Measurements from ENCODE around the gene CNTFR.

CNTFR gene

DNA sequence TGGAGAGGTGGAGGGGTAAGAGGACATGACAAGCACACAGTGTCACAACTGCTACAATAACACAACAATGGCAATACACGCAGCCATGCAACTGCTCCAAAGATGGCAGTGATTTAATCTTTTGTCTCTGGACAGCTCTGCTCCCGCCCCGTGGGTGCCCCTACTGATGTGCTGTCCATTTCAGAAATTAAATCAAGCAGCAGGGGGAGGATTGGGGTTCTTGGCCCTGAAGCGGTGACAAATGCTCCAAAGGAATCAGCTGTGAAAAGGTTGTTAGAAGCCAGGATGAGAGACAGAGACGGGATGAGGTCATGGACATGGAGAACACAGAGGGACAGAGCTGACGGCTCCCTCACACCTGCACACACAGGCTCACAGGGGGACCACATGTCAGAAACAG, 22.6 kb downstream of the CNTFR start:
- no peaks in the 10 kb centered on the region for H3K36me3 ChIP-seq (replicated peaks)
- in situ Hi-C loops (cut with MboI; ENCODE audit: low sequenced_read_pairs), result no loop called here
- no peaks in the 10 kb centered on the region for H3K27me3 ChIP-seq (ENCODE audit: low read depth)
- no peaks in the 10 kb centered on the region for H3K4me1 ChIP-seq
- H3K9me3 ChIP-seq, result peaks cover 4% of the 10 kb centered on the region
- DNase-seq (ENCODE audit: low spot score in 2 of 2), result no peak
- no peak overlapping the region for H3K4me3 ChIP-seq

DNA sequence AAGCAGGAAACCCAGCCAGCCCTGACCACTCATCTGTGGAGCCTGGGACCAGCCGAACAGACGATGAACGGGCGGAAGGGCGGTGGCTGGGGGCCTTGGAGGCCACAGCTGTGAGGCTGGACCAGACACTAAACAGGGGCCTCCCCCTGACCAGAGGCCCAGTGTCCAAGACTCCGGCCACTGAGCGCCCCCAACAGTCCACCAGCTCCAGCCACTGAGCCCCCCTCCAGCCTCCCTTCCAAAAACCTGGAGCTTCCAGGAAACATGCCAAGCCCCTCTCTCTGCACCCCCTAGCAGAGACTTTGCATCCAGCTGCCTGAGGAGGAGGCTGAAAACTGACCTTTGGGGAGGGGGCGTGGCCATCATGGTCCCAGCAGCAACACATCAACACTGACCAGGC, 23.2 kb downstream of the CNTFR start:
- no peak for DNase-seq (ENCODE audit: low spot score in 2 of 2)
- no peak overlapping the region for H3K4me3 ChIP-seq
- no peaks in the 10 kb centered on the region for H3K27me3 ChIP-seq (ENCODE audit: low read depth)
- H3K4me1 ChIP-seq, result no peaks in the 10 kb centered on the region
- no peaks in the 10 kb centered on the region for H3K36me3 ChIP-seq (replicated peaks)
- in situ Hi-C loops (cut with MboI; ENCODE audit: low sequenced_read_pairs), result no loop called here
- peaks cover 6% of the 10 kb centered on the region for H3K9me3 ChIP-seq

- Histone ChIP-seq H3K9me3 (peaks cover 6% of the 10 kb centered on the region), H3K36me3 (replicated peaks) (no peaks in the 10 kb centered on the region), H3K4me1 (no peaks in the 10 kb centered on the region), H3K27me3 (ENCODE audit: low read depth) (no peaks in the 10 kb centered on the region), H3K4me3 (no peak overlapping the region)
- no peak for DNase-seq (ENCODE audit: low spot score in 2 of 2)
- in situ Hi-C loops (cut with MboI; ENCODE audit: low sequenced_read_pairs), result no loop called here
Observed at GRCh38 chr9:34565856-34566255, 23.7 kb downstream of the CNTFR start.

DNA sequence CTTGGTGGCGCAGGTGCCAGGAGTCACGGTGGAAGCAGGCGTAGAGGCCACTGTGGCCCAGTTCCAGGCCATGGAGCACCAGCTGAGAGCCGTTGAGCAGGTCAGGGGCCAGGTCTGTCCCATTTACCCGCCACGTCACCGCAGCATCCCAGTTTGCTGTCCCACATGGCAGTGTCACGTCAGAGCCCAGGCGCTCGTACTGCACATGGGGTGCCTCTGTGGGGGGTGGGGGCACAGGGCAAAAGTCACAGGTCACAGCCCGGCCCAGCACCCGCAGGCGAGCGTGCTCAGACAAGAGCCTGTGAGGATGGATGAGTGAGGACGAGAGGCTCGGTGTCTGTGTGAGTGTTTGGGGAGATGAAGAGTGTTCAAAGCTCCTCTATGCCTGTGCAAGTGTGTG, 24.9 kb downstream of the CNTFR start:
- in situ Hi-C loops (cut with MboI; ENCODE audit: low sequenced_read_pairs), result no loop called here
- no peaks in the 10 kb centered on the region for H3K4me1 ChIP-seq

GRCh38 chr9:34563262-34563661, 26.3 kb downstream of the CNTFR start:
- in situ Hi-C loops (cut with MboI; ENCODE audit: low sequenced_read_pairs), result no loop called here
- Histone ChIP-seq H3K4me3 (no peak overlapping the region), H3K9me3 (peaks cover 6% of the 10 kb centered on the region), H3K4me1 (no peaks in the 10 kb centered on the region), H3K27me3 (ENCODE audit: low read depth) (no peaks in the 10 kb centered on the region), H3K36me3 (replicated peaks) (no peaks in the 10 kb centered on the region)
- DNase-seq (ENCODE audit: low spot score in 2 of 2), result no peak

More for the DNA sequence above, 24.9 kb downstream of the CNTFR start:
- H3K9me3 ChIP-seq, result peaks cover 6% of the 10 kb centered on the region
- no peak for DNase-seq (ENCODE audit: low spot score in 2 of 2)
- no peak overlapping the region for H3K4me3 ChIP-seq
- H3K36me3 ChIP-seq (replicated peaks), result no peaks in the 10 kb centered on the region
- no peaks in the 10 kb centered on the region for H3K27me3 ChIP-seq (ENCODE audit: low read depth)

DNA sequence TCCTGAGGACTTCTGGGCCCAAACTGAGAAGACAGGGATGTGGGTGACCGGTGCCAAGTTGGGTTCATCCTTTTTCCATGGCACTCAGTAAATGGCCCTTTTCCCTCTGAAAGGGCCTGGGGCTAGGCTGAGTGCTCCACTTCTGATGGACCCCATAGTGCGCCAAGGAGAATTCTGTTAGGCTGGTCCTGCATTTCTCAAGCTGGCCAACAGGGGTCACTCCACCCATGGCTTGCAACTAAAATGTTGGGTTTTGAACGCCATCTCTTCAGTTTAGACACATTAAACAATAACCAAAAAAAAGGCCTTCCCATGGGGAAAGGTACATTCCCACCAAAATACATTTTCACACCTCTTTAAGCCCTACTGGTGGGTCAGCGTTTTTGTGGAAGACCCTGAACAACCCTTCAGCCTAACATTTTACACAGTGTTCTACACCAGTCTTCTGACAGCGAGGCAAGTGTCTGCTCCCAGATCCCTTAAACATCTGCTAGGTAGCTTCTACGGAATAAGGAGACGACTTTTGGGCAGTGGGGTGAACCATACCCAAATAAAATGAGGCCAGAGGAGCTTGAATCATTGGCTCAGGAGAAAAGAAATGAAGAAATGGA, 27.3 kb downstream of the CNTFR start:
- Histone ChIP-seq H3K4me1 (no peaks in the 10 kb centered on the region), H3K9me3 (peaks cover 6% of the 10 kb centered on the region), H3K4me3 (no peak overlapping the region), H3K27me3 (ENCODE audit: low read depth) (no peaks in the 10 kb centered on the region), H3K36me3 (replicated peaks) (no peaks in the 10 kb centered on the region)
- no peak for DNase-seq (ENCODE audit: low spot score in 2 of 2)
- in situ Hi-C loops (cut with MboI; ENCODE audit: low sequenced_read_pairs), result no loop called here

- Histone ChIP-seq H3K4me3 (no peak overlapping the region), H3K27me3 (ENCODE audit: low read depth) (no peaks in the 10 kb centered on the region), H3K9me3 (peaks cover 6% of the 10 kb centered on the region), H3K36me3 (replicated peaks) (no peaks in the 10 kb centered on the region), H3K4me1 (no peaks in the 10 kb centered on the region)
- DNase-seq (ENCODE audit: low spot score in 2 of 2), result no peak
- in situ Hi-C loops (cut with MboI; ENCODE audit: low sequenced_read_pairs), result no loop called here
Observed at GRCh38 chr9:34560599-34561214, 28.8 kb downstream of the CNTFR start.

GRCh38 chr9:34559624-34560455, 29.7 kb downstream of the CNTFR start:
- no peaks in the 10 kb centered on the region for H3K36me3 ChIP-seq (replicated peaks)
- DNase-seq (ENCODE audit: low spot score in 2 of 2), result no peak
- H3K9me3 ChIP-seq, result peaks cover 6% of the 10 kb centered on the region
- H3K4me1 ChIP-seq, result no peaks in the 10 kb centered on the region
- in situ Hi-C loops (cut with MboI; ENCODE audit: low sequenced_read_pairs), result no loop called here
- no peaks in the 10 kb centered on the region for H3K27me3 ChIP-seq (ENCODE audit: low read depth)
- no peak overlapping the region for H3K4me3 ChIP-seq

DNA sequence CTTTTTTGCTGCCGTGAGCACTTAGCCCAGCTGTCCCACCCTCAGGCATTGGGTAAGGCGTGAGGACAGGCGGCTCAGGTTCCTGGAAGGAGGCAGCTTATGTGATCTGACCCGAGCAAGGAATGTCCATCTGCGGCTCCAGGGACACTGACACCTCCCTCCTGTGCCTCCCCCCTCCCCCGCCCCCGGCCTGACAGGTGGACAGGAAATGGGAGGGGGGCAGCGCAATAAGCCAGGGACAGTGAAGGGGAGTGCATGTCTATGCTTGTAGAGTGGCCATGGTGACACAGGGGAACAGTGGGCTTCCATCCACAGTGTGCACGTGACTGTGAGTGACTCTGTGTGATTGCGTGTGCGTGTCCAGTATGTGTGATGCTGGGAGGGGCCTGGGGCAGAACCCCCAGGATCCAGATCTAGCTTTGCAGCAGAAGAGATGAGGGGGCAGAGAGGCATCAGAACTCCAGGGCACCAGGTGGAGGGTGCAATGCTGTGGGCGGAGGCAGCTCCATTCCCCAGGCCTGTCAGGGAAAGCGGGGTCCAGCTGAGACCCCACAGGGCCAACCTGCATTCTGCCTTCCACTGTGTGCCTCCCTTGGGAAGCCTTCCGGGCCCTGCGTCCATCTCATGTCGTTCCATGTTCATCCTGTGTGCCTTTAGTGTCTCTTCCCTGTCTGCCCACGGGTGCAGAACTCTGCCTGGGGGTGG, 30.5 kb downstream of the CNTFR start:
- Histone ChIP-seq H3K36me3 (replicated peaks) (no peaks in the 10 kb centered on the region), H3K4me3 (no peak overlapping the region), H3K9me3 (peaks cover 6% of the 10 kb centered on the region), H3K27me3 (ENCODE audit: low read depth) (no peaks in the 10 kb centered on the region), H3K4me1 (no peaks in the 10 kb centered on the region)
- in situ Hi-C loops (cut with MboI; ENCODE audit: low sequenced_read_pairs), result no loop called here
- DNase-seq (ENCODE audit: low spot score in 2 of 2), result no peak

GRCh38 chr9:34558364-34558763, 31.2 kb downstream of the CNTFR start:
- Histone ChIP-seq H3K27me3 (ENCODE audit: low read depth) (no peaks in the 10 kb centered on the region), H3K9me3 (peaks cover 6% of the 10 kb centered on the region), H3K4me1 (no peaks in the 10 kb centered on the region), H3K36me3 (replicated peaks) (no peaks in the 10 kb centered on the region), H3K4me3 (no peak overlapping the region)
- DNase-seq (ENCODE audit: low spot score in 2 of 2), result no peak
- in situ Hi-C loops (cut with MboI; ENCODE audit: low sequenced_read_pairs), result no loop called here

- no peak for DNase-seq (ENCODE audit: low spot score in 2 of 2)
- in situ Hi-C loops (cut with MboI; ENCODE audit: low sequenced_read_pairs), result no loop called here
- H3K36me3 ChIP-seq (replicated peaks), result no peaks in the 10 kb centered on the region
Observed at GRCh38 chr9:34557426-34558321, 31.9 kb downstream of the CNTFR start.

GRCh38 chr9:34556949-34557348, 32.6 kb downstream of the CNTFR start:
- H3K4me1 ChIP-seq, result no peaks in the 10 kb centered on the region

More at GRCh38 chr9:34557426-34558321, 31.9 kb downstream of the CNTFR start:
- Histone ChIP-seq H3K27me3 (ENCODE audit: low read depth) (no peaks in the 10 kb centered on the region), H3K4me1 (no peaks in the 10 kb centered on the region), H3K4me3 (no peak overlapping the region), H3K9me3 (peaks cover 6% of the 10 kb centered on the region)

DNA sequence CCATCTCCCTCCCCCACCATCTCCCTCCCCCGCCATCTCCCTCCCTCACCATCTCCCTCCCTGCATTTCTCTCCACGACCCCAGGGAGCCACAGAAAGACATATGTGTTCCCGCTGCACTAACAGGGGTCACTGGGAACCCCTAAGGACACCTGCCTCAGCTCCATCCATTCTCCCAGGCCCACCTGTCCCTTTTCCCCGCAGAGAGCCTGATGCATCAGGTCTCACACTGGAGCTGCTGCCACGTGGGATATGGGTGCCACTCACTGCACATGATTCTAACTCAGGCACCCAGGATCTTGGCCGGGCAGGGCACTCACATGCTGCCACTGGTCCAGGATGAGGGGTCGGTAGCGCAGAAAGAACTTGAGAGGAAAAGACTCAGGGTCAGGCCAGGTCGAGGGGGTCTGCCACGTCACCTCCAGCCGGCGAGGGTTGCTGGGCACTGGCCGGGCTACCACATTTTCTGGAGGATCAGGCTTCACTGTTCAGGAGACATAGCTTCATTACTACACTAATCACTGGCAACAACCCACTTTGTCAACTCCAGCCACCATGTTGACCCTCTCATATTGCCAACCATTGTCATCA, 33.5 kb downstream of the CNTFR start:
- Histone ChIP-seq H3K4me1 (no peaks in the 10 kb centered on the region), H3K27me3 (ENCODE audit: low read depth) (no peaks in the 10 kb centered on the region), H3K9me3 (no peaks in the 10 kb centered on the region), H3K36me3 (replicated peaks) (no peaks in the 10 kb centered on the region), H3K4me3 (no peak overlapping the region)
- in situ Hi-C loops (cut with MboI; ENCODE audit: low sequenced_read_pairs), result no loop called here
- DNase-seq (ENCODE audit: low spot score in 2 of 2), result no peak

More at GRCh38 chr9:34556949-34557348, 32.6 kb downstream of the CNTFR start:
- Histone ChIP-seq H3K9me3 (peaks cover 2% of the 10 kb centered on the region), H3K4me3 (no peak overlapping the region), H3K27me3 (ENCODE audit: low read depth) (no peaks in the 10 kb centered on the region), H3K36me3 (replicated peaks) (no peaks in the 10 kb centered on the region)
- in situ Hi-C loops (cut with MboI; ENCODE audit: low sequenced_read_pairs), result no loop called here
- DNase-seq (ENCODE audit: low spot score in 2 of 2), result no peak
